ENCODE measurements around the gene ALLC.
A peak's percentile ranks its signal among the peaks of the same experiment; 100 is the strongest.
"Not testable (repeated sequence)": the region's sequence is repeated elsewhere in the genome, so short reads cannot be mapped to it uniquely, and the experiment has no call there.

The ALLC gene

DNA sequence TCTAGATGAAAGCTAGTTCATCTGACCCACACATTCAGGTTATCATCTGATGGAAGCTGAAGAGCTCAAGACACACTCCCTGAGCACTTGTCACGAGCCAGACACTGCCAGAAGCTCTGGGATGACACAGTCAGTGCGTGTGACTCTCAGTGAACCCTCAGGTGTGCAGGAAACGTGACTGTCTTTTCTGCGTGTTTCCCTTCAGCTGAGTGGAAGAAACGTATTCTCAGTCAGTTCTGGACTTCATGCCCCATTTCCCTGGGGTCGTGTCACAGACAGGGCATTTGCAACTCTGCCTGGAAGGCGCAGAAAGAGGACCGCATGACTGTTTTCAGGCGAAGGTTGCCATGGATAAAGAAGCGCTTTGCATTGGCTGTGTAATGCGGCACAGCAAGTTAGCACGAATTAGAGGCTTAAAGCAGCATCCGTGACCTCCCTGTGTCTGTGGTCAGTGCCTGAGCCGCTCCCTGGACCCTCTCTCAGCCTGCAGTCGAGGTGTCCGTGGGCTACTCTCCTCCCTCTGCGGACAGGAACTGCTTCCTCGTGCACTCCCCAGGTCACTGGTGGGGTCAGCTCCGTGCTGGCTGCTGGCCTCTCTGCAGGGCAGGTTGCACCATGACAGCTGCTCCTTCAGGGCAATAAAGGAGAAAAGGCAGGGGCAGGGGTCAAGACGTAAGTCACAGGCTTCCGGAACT lies 3.3 kb upstream of the ALLC start:
- no peak for DNase-seq (ENCODE audit: low spot score)

DNA sequence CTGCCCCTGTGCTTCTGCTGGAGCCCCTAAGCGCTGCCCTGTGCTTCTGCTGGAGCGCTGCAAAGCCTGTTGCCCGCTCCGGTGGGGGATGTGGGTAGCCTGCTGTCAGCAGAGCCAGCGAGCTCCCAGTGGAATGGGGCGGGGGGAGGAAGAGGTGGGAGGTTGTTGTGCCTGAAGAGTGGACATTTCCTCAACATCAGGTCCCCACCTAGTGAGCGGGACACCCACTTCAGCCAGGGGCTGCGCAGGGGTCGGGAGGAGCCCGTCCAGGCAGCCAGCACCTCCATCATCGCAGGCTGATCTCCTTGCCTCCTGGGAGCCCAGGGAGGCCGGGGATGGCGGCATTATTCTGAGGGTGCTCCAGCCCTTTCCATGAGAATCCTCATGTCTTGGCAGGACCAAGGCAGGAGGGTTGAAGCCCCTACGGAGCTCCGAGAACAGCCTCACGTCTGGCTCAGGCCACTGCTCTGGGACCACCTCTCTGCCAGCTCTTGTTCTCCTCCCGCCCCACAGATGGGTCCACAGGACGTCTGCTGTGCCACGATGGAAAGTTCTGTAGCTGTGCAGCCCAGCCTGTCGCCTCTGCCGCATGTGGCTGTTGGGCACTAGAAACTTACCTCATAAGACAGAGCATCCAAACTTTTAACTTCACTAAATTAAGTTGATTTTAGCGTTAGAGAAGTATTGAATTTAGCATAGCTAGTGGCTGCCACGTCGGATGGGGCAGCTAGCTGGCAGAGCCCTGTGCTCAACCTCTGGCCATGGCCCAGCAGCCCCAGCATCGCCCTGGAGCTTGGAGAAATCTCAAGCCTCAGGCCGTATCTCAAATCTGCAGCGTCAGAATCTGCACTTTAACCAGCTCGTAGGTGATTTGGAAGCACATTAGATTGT lies 1.9 kb upstream of the ALLC start:
- DNase-seq (ENCODE audit: low spot score): no peak

DNA sequence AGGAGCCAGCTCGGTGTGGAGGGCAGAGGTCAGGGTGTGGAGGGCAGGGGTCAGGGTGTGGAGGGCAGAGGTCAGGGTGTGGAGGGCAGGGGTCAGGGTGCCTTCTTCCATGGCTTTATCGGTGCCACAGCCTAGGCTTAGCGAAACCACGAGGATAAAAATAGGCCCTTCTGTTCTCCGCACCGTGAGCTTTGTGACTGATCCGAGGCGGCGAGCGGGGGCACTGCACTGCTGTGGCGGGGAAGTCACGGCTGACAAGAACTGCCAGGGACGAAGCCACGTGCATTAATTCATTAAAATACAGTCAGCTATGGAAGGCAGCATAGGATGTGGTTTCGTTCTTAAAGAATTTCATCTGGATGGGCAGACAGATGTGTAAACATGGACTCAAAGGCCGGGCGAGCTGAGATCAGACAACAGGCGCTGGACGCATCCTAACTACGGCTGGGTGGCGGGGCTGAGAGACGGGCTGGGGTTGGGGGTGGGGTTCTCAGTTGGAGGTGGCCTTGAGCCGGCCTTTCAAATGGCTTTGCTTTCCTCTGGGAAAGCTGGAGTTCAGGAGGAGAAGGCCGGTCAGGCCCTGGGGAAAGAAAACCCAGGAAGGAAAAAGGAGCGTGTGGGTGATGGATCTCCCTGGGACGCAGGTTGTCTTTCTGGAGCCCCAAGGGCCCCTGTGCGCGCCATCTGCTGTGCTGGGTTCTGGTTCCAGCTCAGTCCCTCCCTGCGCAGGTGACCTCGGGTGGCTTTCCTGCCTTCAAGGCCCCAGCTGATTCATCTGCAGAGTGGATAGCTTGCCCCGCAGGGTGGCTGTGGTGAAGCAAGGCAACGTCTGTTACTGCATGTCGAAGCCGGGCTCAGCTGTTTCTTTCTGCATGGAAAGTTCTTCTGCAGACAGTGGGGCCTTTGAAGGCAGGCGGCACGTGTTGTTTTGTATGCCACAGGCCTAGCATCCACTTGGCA lies 958 bp upstream of the ALLC start:
- no peak for DNase-seq (ENCODE audit: low spot score)

DNA sequence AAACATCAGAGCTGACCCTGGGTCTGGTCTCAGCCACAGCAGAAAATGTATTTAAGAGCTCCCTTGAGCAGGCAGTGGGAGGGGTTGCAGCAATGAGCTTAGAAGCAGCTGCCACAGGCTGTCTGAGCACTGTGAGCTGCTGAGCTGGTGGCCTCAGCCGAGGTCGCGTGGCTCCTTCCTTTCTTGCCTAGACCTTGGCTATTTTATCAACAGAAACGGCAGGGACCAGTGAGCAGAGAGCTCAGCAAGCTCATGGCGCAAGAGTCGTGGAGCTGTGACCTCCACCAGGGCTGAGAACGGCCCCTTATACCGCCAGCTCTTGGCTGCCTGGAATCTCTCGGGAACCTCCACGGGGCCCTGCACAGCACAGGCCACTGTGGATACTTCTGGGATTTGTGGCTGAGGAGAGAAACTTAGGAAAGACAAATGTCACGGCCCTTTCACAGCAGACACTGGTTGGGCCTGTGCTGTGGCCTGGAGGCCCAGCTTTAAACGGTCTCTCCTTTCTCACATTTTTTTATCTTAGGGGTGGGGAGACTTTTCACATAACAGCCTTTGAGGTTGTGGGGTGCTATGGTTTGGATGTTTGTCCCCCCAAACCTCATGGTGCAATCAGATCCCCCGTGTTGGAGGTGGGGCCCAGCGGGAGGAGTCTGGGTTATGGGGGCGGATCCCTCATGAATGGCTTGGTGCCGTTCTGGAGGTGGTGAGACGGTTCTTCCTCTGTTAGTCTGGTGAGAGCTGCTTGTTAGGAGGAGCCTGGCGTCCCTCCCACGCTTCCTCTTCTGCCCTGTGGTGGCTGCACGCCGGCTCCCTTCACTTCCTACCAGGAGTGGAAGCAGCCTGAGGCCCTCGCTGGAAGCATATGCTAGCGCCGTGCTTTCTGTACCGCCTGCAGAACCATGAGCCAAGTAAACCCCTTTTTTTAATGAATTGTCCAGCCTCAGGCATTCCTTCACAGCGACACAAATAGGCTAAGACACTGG lies 1.7 kb downstream of the ALLC start:
- DNase-seq (ENCODE audit: low spot score): no peak

DNA sequence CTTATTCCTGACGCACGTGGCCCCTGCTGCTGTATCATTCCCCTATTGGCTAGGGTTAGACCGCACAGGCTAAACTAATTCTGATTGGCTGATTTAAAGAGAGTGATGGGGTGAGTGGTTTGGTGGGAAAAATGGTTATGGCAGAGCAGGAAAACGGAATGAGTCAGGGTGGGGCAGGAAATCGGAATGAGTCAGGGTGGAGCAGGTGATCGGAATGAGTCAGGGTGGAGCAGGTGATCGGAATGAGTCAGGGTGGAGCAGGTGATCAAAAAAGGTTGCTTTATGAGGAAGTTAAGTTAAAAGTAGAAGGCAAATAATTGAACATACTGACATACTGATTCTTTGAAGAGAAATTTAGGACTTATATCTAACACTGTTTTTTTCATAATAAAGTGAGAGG lies 2.6 kb downstream of the ALLC start:
- DNase-seq (ENCODE audit: low spot score): not testable (repeated sequence)

DNA sequence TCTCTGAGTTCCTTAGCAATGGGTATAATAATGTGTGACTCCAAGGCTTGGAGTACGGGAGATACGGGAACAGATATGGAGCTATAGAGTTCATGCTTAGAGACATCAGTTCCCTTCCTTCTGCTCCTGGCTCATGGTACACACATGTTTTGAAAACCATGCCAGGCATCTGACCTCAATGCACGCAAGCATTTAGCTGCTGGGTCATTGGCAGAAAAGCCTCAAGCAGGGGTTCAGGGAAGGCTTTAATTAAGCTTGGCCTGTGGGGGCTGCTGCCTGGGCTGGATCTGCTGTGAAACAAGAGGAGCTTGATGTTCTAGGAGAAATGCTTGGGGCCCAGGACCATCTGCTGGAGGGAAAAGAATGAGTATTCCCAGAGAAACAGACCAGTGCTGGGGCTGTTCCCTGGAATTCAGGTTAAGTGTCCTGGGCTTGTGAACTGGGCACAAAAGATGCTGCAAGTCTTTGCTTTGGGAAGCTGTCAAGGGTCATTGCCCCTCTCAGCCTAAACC lies 3.2 kb downstream of the ALLC start:
- DNase-seq (ENCODE audit: low spot score): no peak

DNA sequence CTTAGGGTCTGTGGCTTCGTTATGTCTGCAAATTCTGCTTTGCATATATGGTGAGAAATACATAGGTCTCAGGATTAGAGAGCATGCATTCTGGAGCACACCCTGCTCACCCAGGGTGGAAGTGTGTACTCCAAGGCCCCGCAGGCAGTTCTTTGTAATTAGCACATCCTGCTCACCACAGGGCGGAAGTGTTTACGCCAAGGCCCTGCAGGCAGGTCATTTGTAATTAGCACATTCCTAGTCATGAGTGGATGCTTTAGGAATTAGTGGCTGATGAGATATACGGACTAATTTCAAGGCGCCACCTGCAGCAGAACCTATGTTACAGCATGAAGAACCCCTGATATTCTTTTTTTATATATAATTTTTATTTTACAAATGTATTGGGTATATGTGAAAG lies 4.2 kb downstream of the ALLC start:
- peak; percentile 46 for DNase-seq (ENCODE audit: low spot score)

DNA sequence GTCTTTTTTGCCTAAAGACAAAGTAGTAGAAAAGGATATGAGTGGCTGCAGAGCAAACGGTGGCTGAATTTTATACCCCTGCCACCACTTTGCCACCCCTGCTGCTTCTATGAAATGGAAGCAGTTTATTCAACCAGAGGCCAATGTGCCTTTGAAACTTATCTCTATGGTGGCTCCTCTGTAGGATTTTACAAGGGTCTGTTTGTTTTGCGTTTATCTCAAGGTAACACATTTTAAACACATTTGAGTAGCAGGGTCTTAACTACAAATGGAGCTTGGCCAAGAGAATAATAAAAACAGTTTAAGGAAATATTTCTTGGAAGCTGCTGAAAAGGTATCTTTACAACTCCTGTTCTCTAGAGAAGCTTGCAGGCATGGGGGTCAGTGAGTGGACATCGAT lies 6.1 kb downstream of the ALLC start:
- no peak for DNase-seq (ENCODE audit: low spot score)

DNA sequence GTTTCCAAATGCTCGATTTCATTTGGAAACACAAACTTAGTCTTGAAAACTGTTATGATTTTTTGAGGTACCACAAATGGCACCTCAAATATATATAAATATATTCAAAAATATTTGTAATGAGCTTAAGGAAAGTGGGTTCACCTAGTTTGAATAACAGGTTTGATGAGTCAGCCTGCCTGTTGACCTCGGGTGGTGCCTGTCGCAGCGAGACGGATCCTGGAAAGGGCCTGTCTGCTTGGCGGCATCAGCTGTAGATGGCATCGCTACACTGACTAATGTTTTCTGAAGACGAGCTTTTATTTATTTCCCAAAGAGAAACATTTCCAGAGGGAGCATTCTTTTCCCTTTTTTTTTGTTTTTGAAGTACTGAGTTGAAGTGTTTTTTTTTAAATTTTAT lies 6.9 kb downstream of the ALLC start:
- DNase-seq (ENCODE audit: low spot score): no peak

DNA sequence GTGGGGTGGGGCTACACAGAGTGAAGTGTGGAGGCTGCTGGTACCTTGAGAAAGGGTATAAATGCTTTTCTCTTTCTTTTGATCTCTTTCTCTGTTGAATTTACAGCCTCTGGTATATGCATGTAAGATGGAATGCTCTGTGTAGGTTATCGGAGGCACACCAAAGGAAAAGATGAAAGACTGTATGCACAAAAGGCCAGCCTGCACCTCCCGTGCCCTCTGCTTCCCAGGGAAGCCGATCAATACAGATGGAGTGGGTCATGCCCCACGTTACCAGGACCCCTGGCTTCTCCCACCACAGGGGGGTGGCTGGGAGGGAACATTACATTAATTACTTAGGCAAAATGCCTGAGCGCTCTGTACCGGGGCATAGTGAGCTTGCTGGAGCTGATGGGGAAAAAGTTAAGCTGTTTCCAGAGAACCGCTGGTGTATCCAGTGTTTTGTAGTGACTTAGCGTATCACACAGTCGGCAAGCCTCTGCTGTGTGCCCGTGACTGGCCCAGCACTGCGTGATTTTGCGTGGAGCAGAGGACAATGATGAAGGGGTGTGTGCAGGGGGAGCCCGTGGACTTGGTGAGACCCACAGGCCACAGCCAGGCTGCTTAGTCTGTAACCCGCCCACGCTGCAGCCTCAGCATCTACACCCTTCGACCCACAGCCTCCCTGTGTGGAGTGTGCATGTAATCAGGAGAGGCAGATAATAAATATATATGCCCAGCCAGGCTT lies 8.0 kb downstream of the ALLC start:
- peak; percentile 38 for DNase-seq (ENCODE audit: low spot score)

DNA sequence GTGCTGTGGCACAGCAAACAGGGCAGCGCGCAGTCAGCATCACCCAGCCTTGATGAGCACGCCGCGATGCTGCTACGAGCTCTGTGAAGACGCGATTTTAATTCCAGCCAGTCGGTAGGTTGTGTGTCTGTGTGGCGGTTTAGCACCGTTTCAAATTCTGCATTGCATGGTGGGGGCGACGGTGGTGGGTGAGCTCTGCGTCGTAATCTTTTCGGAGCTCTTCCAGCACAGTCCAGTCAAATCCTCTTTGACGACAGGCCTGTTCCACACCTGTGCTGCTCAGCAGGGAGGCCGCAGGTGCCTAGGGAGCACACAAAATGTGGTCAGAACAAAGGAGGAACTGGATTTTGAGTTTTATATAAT lies 8.6 kb downstream of the ALLC start:
- peak; percentile 15 for DNase-seq (ENCODE audit: low spot score)

DNA sequence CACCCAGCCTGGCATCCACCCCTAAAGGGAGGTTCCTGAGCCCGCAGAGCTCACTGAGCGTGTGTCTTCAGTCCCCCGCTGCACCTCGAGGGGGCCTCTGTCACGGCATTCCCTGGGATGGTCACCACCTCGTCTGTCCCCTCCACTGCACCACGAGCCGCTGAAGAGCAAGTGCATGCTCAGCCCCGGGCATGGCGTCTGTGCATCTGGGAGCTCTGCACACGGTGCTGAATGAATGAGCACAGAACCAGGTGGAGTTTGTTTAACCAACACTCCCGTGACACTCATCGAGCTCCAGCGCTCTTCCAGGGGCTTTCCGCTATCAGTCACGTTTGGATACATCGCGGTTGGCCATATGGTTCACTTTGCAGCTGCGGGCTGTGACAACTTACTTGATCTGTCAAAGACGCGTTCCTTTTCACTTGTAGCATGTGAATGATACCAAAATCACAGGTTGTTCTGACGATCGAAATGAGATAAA lies 9.2 kb downstream of the ALLC start:
- peak; percentile 22 for DNase-seq (ENCODE audit: low spot score)

DNA sequence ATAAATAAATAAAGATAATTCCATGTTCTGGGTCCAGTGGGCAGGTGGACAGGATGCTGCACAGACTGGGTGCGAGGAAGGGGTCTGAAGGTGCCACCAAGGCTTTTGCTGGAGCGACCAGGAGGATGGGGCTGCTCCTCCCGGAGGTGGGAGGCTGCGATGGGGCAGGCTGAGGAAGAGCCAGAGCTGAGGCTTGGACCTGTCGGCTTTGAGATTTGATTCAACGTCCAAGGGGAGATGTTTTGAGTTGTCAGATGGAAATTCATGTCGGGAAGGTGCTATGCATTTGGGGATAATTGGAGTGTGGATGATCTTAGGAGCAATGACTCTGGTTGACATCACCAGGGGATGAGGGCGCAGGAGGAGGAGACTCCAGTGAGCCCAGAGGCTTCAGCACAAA lies 11.7 kb downstream of the ALLC start:
- peak; percentile 54 for DNase-seq (ENCODE audit: low spot score)

DNA sequence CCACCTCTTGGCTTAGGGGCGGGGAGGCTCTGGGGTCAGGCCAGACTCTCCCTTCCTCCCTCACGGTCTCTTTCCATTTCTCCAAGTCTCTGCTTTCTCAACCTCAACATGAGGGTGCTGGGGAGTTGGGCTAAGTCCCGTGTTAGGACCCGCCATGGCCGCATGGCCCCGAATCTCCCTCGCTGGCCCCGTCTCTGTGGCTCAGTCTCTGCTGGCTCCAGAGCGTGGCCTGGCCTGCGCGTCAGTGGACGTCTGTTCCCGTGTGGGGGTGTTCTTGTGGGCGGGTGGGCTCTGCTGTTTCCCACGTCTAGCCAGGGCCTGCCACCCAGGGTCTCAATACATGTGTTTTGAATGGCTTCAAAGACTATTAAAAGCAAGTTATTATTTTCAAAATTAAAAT lies 12.4 kb downstream of the ALLC start:
- peak; percentile 18 for DNase-seq (ENCODE audit: low spot score)

DNA sequence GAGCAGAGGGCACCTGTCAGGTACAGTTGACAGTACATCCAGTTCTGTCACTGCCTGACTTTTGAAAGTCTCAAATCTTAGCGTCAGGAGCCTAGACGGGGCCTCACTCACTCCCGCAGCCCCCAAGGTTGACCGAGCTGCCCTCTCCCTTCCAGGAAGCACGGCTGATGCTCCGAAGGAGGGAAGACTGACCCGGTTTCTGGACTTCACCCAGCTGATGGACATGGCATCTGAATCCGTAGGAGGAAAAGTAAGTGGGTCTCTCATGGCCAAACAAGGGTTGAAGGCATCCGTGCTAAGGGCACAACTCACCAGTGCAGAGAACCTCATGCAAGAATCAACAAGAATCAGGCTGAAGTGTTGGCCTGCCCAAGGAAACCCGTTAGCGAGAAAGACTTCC lies 12.9 kb downstream of the ALLC start:
- peak; percentile 34 for DNase-seq (ENCODE audit: low spot score)

DNA sequence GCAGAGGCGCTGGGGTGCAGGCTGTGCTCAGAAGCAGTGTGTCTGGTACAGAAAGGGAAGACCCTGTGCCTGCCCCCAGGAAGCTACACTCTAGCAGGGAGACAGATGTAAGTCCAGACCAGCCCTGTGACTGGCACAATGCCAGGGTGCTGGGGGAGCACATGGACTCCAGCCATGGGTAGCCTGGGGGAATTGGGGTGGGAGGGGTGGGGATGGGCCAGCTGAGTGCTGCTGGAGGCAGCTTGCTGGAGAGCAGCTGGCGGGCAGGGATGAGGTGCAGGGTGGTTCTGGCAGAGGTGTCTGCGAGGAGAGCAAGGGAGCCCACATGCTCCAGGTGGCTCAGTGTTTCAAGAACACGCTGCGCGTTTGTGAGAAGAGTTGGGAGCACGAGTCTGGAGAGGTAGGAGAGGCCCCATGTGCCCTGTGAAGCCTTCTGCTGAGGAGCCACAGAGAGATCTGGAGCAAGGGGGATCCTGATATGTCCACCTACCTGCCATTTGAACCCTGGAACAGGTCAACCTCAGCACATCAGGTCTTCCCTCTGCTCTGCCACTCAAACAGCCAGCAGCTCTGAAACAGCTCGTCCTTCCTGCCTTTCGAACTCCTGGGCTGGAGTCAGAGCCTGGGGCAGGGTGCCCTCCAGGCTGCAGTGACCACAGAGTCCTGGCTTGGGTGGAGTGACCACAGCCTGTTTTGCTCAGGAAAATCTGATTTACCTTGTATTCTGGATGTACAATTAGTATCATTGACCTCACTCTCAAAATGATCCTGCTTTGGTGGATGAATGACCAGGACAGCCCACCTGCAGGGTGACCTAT lies 15.1 kb downstream of the ALLC start:
- DNase-seq (ENCODE audit: low spot score): no peak

DNA sequence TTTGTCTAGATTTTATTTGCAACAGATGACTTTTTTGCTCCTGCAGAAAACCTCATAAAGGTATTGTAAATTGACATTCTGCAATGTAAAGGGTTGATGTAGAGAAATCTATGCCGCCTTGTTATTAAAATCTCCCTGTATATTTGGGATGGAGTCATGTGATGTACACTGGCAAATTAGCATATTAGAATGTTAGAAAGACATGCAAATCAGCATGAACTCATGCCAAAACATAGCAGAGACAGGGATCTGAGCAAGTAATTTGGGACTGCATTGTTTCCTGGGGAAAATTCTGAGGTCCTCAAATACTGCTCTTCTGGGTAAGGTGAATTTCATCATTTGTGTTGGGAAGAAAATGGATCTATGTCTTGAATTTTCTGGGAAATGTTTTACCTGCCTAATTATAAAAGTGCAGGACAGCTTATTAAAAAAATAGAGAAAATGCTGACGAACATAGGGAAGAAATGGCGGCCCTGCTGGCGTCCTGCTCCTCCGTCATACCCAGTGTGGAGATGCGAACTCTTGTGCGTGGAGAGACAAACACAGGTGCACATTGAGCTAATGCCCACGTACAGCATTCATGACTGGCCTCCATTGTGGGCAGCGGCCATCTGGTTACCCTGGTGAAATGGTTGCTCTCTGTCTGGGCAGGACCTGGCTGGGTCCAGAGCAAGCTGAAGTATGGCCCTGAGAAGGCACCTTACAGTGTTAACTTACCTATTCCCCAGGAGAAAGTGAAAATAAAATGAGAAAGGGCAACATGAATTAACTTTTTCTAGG lies 16.3 kb downstream of the ALLC start:
- no peak for DNase-seq (ENCODE audit: low spot score)

DNA sequence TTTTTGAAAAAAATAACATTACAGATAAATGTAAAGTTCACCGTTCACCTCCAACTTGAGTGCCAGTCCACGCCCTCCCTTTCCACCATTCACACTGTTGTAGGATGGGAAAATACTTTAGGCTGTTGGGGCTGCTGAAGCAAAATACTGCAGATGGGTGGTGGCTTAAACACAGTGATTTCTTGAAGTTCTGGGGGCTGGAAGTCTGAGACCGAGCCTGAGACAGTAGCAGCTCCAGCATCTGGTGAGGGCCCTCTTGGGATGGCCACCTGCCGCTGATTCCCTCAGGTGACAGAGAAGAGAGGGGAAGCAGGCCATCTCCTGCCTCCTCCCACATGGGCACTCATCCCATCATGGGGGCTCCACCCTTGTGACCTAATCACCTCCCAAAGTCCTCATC lies 17.7 kb downstream of the ALLC start:
- DNase-seq (ENCODE audit: low spot score): no peak
